ENCODE results near the gene SSTR1. TPM values are rescaled to one million over a fixed set of nuclear protein-coding genes. Genes with fewer than 3 reads are reported as not detected.

Gene SSTR1
- total and polyA plus RNA-seq, 2 donors (not counting 3 experiments of a cell fraction or from before 2014, with no cell fraction given) = 1.4 to 1.9 TPM

DNA sequence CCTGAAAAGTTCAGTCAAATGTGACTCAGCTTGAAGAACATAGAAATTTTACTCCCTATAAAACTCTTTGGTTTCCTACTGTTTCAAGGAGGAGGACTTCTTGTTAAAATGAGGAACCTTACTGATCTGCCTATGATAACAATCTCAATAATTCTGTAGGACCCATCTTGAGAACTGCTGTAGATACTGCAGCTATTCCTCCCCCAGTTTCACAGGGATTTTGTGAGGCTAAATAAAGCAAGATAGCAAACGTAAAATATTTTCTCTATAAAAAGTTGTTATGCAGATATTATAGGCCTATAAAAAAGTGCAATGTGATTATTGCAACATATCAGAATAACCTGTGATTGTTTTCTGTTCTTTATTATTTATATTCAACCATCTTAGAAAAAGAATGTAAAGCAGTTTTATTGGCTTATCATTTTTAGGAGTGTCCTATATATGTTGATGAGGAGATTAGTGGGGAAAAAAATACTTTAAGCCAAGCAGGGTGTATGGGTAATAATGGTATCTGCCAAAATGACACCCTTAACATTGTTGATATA lies 36.1 kb downstream of the SSTR1 start:
- peaks cover 2% of the 10 kb centered on the region for H3K9me1 ChIP-seq (replicated peaks; ENCODE audit: control insufficient read depth, extremely low read depth, insufficient read depth, low read length)
- no TSS peak for BruUV-seq (replicated peaks)
- H3K27ac ChIP-seq (ENCODE audit: insufficient read depth, low read depth, low read length) = no peak overlapping the region
- H4K20me1 ChIP-seq (replicated peaks; ENCODE audit: control insufficient read depth, extremely low read depth, insufficient read depth, low read length) = peaks cover 14% of the 10 kb centered on the region
- no peak overlapping the region for H2AFZ ChIP-seq (ENCODE audit: low read depth, low read length)
- peak; percentile 24 for DNase-seq (ENCODE audit: low read depth, low spot score)
- dilution Hi-C loops (cut with MboI; ENCODE audit: extremely low pct_ligation_motif_present, low sequenced_read_pairs) (no loop called here), intact Hi-C loops (cut with micrococcal nuclease) (no loop called here)
- peaks cover 6% of the 10 kb centered on the region for H3K4me1 ChIP-seq (ENCODE audit: control insufficient read depth, extremely low read depth, insufficient read depth, low read length)
- peaks cover 2 to 5% of the 10 kb centered on the region in 2 experiments for H3K36me3 ChIP-seq (ENCODE audit: control insufficient read depth in 2 of 2, extremely low read depth in 1 of 2, insufficient read depth in 2 of 2, low read length in 2 of 2)
- no peak for FAIRE-seq
- no peak overlapping the region for H3K9ac ChIP-seq (replicated peaks; ENCODE audit: extremely low read depth, insufficient read depth, low read length)
- ChIA-PET CTCF (interaction anchor here (1.5 to 1.8 kb wide), 3 partner anchors 10 to 357 kb away, joined by 3 to 5 read pairs (median 4); no protein-coding TSS in a partner anchor), POLR2A (no interaction called here)
- no peak overlapping the region for H3K4me3 ChIP-seq (replicated peaks in 1 of 3; ENCODE audit: insufficient read depth in 1 of 3, low read depth in 1 of 3, low read length in 3 of 3)
- H3K4me2 ChIP-seq (ENCODE audit: insufficient read depth, low read length) = no peak overlapping the region
- H3K79me2 ChIP-seq (ENCODE audit: control insufficient read depth, insufficient read depth, low read length) = peaks cover 16% of the 10 kb centered on the region
- TF ChIP-seq FOS (IDR thresholded peaks at IDR 0.05; ENCODE audit: borderline replicate concordance, insufficient read depth, low read length) = no peak
- no peak for TF ChIP-seq GATA2 (IDR thresholded peaks at IDR 0.05; ENCODE audit: insufficient read depth, insufficient read length, low read depth, low read length)
- TF ChIP-seq JUN (IDR thresholded peaks at IDR 0.05; ENCODE audit: borderline replicate concordance, insufficient read depth, insufficient read length, low read depth) = no peak
- no peak for TF ChIP-seq POLR2A (IDR thresholded peaks at IDR 0.05; ENCODE audit: low read depth, low read length)
- TF ChIP-seq, protein P1, sequence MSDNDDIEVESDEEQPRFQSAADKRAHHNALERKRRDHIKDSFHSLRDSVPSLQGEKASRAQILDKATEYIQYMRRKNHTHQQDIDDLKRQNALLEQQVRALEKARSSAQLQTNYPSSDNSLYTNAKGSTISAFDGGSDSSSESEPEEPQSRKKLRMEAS (IDR thresholded peaks at IDR 0.05; ENCODE audit: insufficient read depth, insufficient read length) = no peak
- TF ChIP-seq, protein P2, sequence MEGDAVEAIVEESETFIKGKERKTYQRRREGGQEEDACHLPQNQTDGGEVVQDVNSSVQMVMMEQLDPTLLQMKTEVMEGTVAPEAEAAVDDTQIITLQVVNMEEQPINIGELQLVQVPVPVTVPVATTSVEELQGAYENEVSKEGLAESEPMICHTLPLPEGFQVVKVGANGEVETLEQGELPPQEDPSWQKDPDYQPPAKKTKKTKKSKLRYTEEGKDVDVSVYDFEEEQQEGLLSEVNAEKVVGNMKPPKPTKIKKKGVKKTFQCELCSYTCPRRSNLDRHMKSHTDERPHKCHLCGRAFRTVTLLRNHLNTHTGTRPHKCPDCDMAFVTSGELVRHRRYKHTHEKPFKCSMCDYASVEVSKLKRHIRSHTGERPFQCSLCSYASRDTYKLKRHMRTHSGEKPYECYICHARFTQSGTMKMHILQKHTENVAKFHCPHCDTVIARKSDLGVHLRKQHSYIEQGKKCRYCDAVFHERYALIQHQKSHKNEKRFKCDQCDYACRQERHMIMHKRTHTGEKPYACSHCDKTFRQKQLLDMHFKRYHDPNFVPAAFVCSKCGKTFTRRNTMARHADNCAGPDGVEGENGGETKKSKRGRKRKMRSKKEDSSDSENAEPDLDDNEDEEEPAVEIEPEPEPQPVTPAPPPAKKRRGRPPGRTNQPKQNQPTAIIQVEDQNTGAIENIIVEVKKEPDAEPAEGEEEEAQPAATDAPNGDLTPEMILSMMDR (IDR thresholded peaks at IDR 0.05; ENCODE audit: extremely low read depth in 1 of 2, insufficient read depth in 1 of 2, low read depth in 1 of 2, low read length in 2 of 2) = no peak
- no peaks in the 10 kb centered on the region for H3K9me3 ChIP-seq (replicated peaks; ENCODE audit: control insufficient read depth, insufficient read depth, low read length)
- no peaks in the 10 kb centered on the region for H3K27me3 ChIP-seq (ENCODE audit: control insufficient read depth in 2 of 2, insufficient read depth in 2 of 2, low read length in 2 of 2)
